HEK293 (cell line): ENCODE data around the gene ACP1.

Experiments
- AEBP2 ChIP-seq: fragments of 450-650 bp; formaldehyde crosslinking; IDR thresholded peaks from 2 replicates; pipeline ENCODE4 v1.5.1; 2016; ENCODE audit warnings: missing biosample characterization, missing genetic modification characterization, borderline replicate concordance
- CTCF ChIP-seq: fragments of 450-650 bp; formaldehyde crosslinking; IDR thresholded peaks from 2 replicates; pipeline ENCODE4 v1.5.1; 2016; ENCODE audit warnings: missing biosample characterization, missing genetic modification characterization
- KLF16 ChIP-seq: fragments of 450-650 bp; formaldehyde crosslinking; IDR thresholded peaks from 2 replicates; pipeline ENCODE4 v1.5.1; 2017; ENCODE audit warnings: missing biosample characterization, missing genetic modification characterization
- SETDB1 ChIP-seq: IDR thresholded peaks from one replicate; pipeline ENCODE4 v1.6.1; 2017; ENCODE audit warnings: mild to moderate bottlenecking, low read length, moderate library complexity, mixed read lengths; ENCODE audit not compliant: insufficient read length
- YY1 ChIP-seq: fragments of 450-650 bp; formaldehyde crosslinking; IDR thresholded peaks from 2 replicates; pipeline ENCODE4 v1.5.1; 2018; ENCODE audit warnings: missing biosample characterization, missing genetic modification characterization
- ZNF394 ChIP-seq: fragments of 450-650 bp; formaldehyde crosslinking; IDR thresholded peaks from 2 replicates; pipeline ENCODE4 v1.5.1; 2016; ENCODE audit warnings: missing biosample characterization, missing genetic modification characterization, mild to moderate bottlenecking, moderate library complexity, borderline replicate concordance
- ZNF416 ChIP-seq: fragments of 450-650 bp; formaldehyde crosslinking; IDR thresholded peaks from 2 replicates; pipeline ENCODE4 v1.5.1; 2016; ENCODE audit warnings: missing biosample characterization, missing genetic modification characterization
- ZNF433 ChIP-seq: fragments of 450-650 bp; formaldehyde crosslinking; IDR thresholded peaks from 2 replicates; pipeline ENCODE4 v1.5.1; 2016; ENCODE audit warnings: missing biosample characterization, missing genetic modification characterization, low read depth

DNA sequence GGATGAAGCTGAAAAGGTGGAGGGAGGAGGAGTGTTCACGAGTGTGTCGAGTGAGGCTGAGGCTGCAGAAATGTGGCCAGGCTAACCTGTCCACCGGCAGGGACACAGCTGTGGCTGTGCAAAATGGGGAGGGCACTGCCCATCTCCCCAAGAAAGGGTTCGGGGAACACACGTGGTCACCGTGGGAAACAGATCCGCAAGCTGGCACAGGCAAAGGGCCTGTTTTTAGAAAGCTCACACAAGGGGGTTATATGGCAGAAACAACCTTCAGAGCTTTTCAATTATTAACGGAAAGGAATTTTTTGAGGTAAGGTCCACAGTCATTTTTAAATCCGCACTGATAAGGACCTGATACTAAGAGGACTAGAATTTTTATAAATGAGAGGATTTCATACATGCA is 36.6 kb upstream of the ACP1 start:
- TF ChIP-seq ZNF394 (tag by site-specific recombination): no peak
- no peak for TF ChIP-seq ZNF433 (tag by site-specific recombination)
- TF ChIP-seq CTCF (tag by site-specific recombination): no peak
- TF ChIP-seq YY1 (tag by site-specific recombination): no peak
- TF ChIP-seq SETDB1: no peak
- no peak for TF ChIP-seq KLF16 (tag by site-specific recombination)
- no peak for TF ChIP-seq AEBP2 (tag by site-specific recombination)
- TF ChIP-seq ZNF416 (tag by site-specific recombination): no peak
